ENCODE measurements around the gene NCOA7. TPM values are rescaled to one million over a fixed set of nuclear protein-coding genes. Genes with fewer than 3 reads are reported as not detected.

The NCOA7 gene
- total RNA-seq, 1 experiment from 2014 or later, result 67.9 TPM

- intact Hi-C loops (cut with micrococcal nuclease; ENCODE audit: unreplicated experiment), result no loop called here
- H3K27me3 ChIP-seq (replicated peaks; ENCODE audit: control insufficient read depth, insufficient read depth, low read length), result no peaks in the 10 kb centered on the region
- peaks cover 19% of the 10 kb centered on the region for H3K9me3 Mint-ChIP-seq (ENCODE audit: unreplicated experiment)
- no peak overlapping the region for H3K4me3 Mint-ChIP-seq (ENCODE audit: unreplicated experiment)
- no peaks in the 10 kb centered on the region for H3K9me3 ChIP-seq
- no peak overlapping the region for H3K4me3 ChIP-seq (ENCODE audit: low read depth, low read length)
- peaks cover 12% of the 10 kb centered on the region for H3K4me1 Mint-ChIP-seq (ENCODE audit: low read depth, unreplicated experiment)
- H3K4me1 ChIP-seq, result 0 out of 2 replicates have a peak, but pooled peaks cover 7% of the 10 kb centered on the region
- POLR2A ChIA-PET, result no interaction called here
- no peak for DNase-seq
- H3K36me3 ChIP-seq (ENCODE audit: control insufficient read depth, insufficient read depth, low read length), result no peaks in the 10 kb centered on the region
- no peak for TF ChIP-seq CTCF (IDR thresholded peaks at IDR 0.05; ENCODE audit: insufficient read depth in 1 of 2, low read depth in 1 of 2, low read length in 1 of 2, severe bottlenecking in 1 of 2, unreplicated experiment in 1 of 2)
- H3K27ac Mint-ChIP-seq (ENCODE audit: unreplicated experiment), result no peak overlapping the region
- CTCF ChIA-PET, result no interaction called here
- no TSS peak for BruUV-seq (replicated peaks)
- peaks cover 7% of the 10 kb centered on the region for H3K36me3 Mint-ChIP-seq (ENCODE audit: insufficient read depth, unreplicated experiment)
- no peaks in the 10 kb centered on the region for H3K27me3 Mint-ChIP-seq (ENCODE audit: insufficient read depth, unreplicated experiment)
Measured at GRCh38 chr6:125853756-125854155, 63.0 kb downstream of the NCOA7 start.

DNA sequence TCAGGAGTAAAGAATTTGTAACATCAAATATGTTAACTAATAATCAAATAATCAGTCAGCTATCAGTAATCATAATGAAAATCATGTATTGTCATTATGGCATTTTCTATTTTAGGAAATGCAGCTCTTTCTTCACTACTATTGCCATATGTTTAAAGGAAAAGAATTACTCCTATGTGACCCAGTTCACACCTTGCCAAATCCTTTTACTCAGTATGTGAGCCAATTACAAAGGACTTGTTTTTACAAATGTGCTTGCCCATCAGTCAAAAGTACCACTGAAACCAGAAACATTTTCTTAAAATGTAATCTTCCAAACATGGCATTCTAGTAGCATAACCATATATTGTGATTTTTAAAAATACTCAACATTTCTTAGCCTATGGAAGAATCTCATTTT is 63.6 kb downstream of the NCOA7 start:
- intact Hi-C loops (cut with micrococcal nuclease; ENCODE audit: unreplicated experiment), result no loop called here
- H3K4me3 ChIP-seq (ENCODE audit: low read depth, low read length), result no peak overlapping the region
- Mint-ChIP-seq H3K27ac (ENCODE audit: unreplicated experiment) (no peak overlapping the region), H3K4me3 (ENCODE audit: unreplicated experiment) (no peak overlapping the region), H3K27me3 (ENCODE audit: insufficient read depth, unreplicated experiment) (no peaks in the 10 kb centered on the region), H3K9me3 (ENCODE audit: unreplicated experiment) (peaks cover 19% of the 10 kb centered on the region), H3K4me1 (ENCODE audit: low read depth, unreplicated experiment) (peaks cover 18% of the 10 kb centered on the region), H3K36me3 (ENCODE audit: insufficient read depth, unreplicated experiment) (peaks cover 10% of the 10 kb centered on the region)
- no peaks in the 10 kb centered on the region for H3K9me3 ChIP-seq
- CTCF ChIA-PET, result no interaction called here
- 0 out of 2 replicates have a peak, but pooled peaks cover 9% of the 10 kb centered on the region for H3K4me1 ChIP-seq
- H3K36me3 ChIP-seq (ENCODE audit: control insufficient read depth, insufficient read depth, low read length), result no peaks in the 10 kb centered on the region
- no peak for DNase-seq
- POLR2A ChIA-PET, result no interaction called here
- BruUV-seq (replicated peaks), result no TSS peak
- no peak for TF ChIP-seq CTCF (IDR thresholded peaks at IDR 0.05; ENCODE audit: insufficient read depth in 1 of 2, low read depth in 1 of 2, low read length in 1 of 2, severe bottlenecking in 1 of 2, unreplicated experiment in 1 of 2)
- no peaks in the 10 kb centered on the region for H3K27me3 ChIP-seq (replicated peaks; ENCODE audit: control insufficient read depth, insufficient read depth, low read length)

- POLR2A ChIA-PET, result no interaction called here
Measured at GRCh38 chr6:125855783-125856182, 65.0 kb downstream of the NCOA7 start.

More at GRCh38 chr6:125855783-125856182, 65.0 kb downstream of the NCOA7 start:
- Histone ChIP-seq H3K9me3 (no peaks in the 10 kb centered on the region), H3K27me3 (replicated peaks; ENCODE audit: control insufficient read depth, insufficient read depth, low read length) (no peaks in the 10 kb centered on the region), H3K4me1 (peaks cover 9% of the 10 kb centered on the region; the same call in 1 of the 2 replicates), H3K4me3 (ENCODE audit: low read depth, low read length) (no peak overlapping the region), H3K36me3 (ENCODE audit: control insufficient read depth, insufficient read depth, low read length) (no peaks in the 10 kb centered on the region)
- CTCF ChIA-PET, result no interaction called here
- Mint-ChIP-seq H3K4me3 (ENCODE audit: unreplicated experiment) (no peak overlapping the region), H3K36me3 (ENCODE audit: insufficient read depth, unreplicated experiment) (peaks cover 10% of the 10 kb centered on the region), H3K4me1 (ENCODE audit: low read depth, unreplicated experiment) (peaks cover 25% of the 10 kb centered on the region), H3K27me3 (ENCODE audit: insufficient read depth, unreplicated experiment) (no peaks in the 10 kb centered on the region), H3K27ac (ENCODE audit: unreplicated experiment) (no peak overlapping the region), H3K9me3 (ENCODE audit: unreplicated experiment) (peaks cover 19% of the 10 kb centered on the region)
- DNase-seq, result no peak
- no peak for TF ChIP-seq CTCF (IDR thresholded peaks at IDR 0.05; ENCODE audit: insufficient read depth in 1 of 2, low read depth in 1 of 2, low read length in 1 of 2, severe bottlenecking in 1 of 2, unreplicated experiment in 1 of 2)
- no TSS peak for BruUV-seq (replicated peaks)
- intact Hi-C loops (cut with micrococcal nuclease; ENCODE audit: unreplicated experiment), result loop anchor here (5.0 kb wide), 5 partner anchors 47 to 117 kb away; partner anchors contain the start of genes HINT3 and NCOA7

Data from Caco-2 (cell line).